DND-41 (cell line): ENCODE results near the gene LAMC3.

Experiments used
- ATAC-seq: fragments of 200-7000 bp; cut with Tn5 transposase; 3 replicates; pipeline ENCODE4 v1.9.1; 2021; ENCODE audit warnings: low read depth; ENCODE audit not compliant: insufficient read depth
- DNase-seq: peaks from one replicate; pipeline ENCODE4 v3.0.0-alpha.2; 2020
- H2AFZ ChIP-seq: 2 replicates; pipeline ENCODE4 v1.6.0; 2012; ENCODE audit warnings: low read depth, low read length
- H3K27ac ChIP-seq: 2 replicates; pipeline ENCODE4 v1.5.1; 2012; ENCODE audit warnings: low read length, inconsistent platforms
- H3K27me3 ChIP-seq: fragments of 200-600 bp; sonication (generic); 2 replicates; pipeline ENCODE4 v1.6.0; 2012; ENCODE audit warnings: low read length, mild to moderate bottlenecking, inconsistent platforms; ENCODE audit not compliant: insufficient read depth, poor library complexity
- H3K36me3 ChIP-seq: 2 replicates; pipeline ENCODE4 v1.5.1; 2012; ENCODE audit warnings: low read length, inconsistent platforms; ENCODE audit not compliant: insufficient read depth
- H3K4me1 ChIP-seq: 2 replicates; pipeline ENCODE4 v1.5.1; 2012; ENCODE audit warnings: mild to moderate bottlenecking, low read length; ENCODE audit not compliant: insufficient read depth
- H3K4me2 ChIP-seq: 2 replicates; pipeline ENCODE4 v1.6.0; 2012; ENCODE audit warnings: mild to moderate bottlenecking, moderate library complexity, low read length, inconsistent platforms; ENCODE audit not compliant: insufficient read depth
- H3K4me3 ChIP-seq, 2 experiments: fragments of 200-600 bp in 1 of 2; shearing (Covaris generic) in 1 of 2; 2 replicates each; pipeline ENCODE4 v1.5.1; 2012 to 2016; ENCODE audit warnings: inconsistent platforms in 2 of 2, low read length in 2 of 2, mild to moderate bottlenecking in 2 of 2, low read depth in 1 of 2, moderate library complexity in 1 of 2
- H3K79me2 ChIP-seq: 2 replicates; pipeline ENCODE4 v1.6.0; 2012; ENCODE audit warnings: low read length, inconsistent platforms; ENCODE audit not compliant: insufficient read depth
- H3K9ac ChIP-seq: 2 replicates; pipeline ENCODE4 v1.6.0; 2012; ENCODE audit warnings: low read depth, mild to moderate bottlenecking, inconsistent platforms, low read length, moderate library complexity
- H3K9me3 ChIP-seq: 2 replicates; pipeline ENCODE4 v1.5.1; 2012; ENCODE audit warnings: low read length, moderate library complexity, mild to moderate bottlenecking, inconsistent platforms; ENCODE audit not compliant: insufficient read depth, severe bottlenecking
- H4K20me1 ChIP-seq: 2 replicates; pipeline ENCODE4 v1.6.0; 2012; ENCODE audit warnings: low read length; ENCODE audit not compliant: insufficient read depth
- EZH2 ChIP-seq: IDR thresholded peaks from 3 replicates; pipeline ENCODE4 v1.6.1; 2012; ENCODE audit warnings: borderline replicate concordance, low read depth, mild to moderate bottlenecking, moderate library complexity, low read length, inconsistent platforms; ENCODE audit not compliant: severe bottlenecking
- TF ChIP-seq, protein P1 (sequence below): IDR thresholded peaks from 2 replicates; pipeline ENCODE4 v1.5.1; 2012; ENCODE audit warnings: borderline replicate concordance, low read length, moderate library complexity, mild to moderate bottlenecking; ENCODE audit not compliant: poor library complexity, severe bottlenecking; ENCODE audit errors: extremely low read depth

Gene LAMC3

DNA sequence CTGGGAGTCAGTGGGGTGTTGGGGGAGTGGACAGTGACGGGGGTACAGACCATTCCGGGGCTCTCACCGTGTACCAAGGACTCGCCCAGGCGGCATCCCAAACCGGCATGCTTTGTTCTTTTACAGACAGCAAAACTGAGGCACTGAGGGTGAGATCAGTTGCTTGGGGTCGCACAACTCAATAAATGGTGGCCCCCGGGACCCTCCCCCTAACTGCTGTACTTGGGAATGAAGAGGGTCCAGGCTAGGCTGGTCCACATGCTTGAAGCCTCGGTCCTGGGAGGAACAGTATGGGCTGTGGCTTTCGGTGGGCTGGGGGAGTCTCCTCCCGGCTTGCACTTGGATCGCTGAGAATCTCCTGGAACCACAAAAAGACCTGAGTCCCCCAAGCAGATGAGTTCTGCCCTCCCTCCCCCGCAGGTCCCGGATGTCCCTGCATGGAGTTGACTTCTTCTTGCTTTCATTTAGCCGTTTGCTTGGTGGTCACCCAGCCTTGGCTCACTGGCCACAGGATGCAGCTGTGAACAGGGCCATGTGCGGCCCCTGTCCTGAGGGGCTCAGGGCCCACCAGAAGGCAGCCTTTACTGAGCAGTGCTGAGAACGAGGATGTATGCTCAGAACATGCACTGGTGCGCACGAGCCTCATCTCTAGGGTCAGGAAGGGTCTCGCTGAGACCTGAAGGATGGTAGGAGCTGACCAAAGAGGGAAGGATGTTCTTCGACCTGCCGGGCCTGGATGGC lies 4.2 kb downstream of the LAMC3 start:
- H3K4me3 ChIP-seq, result no peak overlapping the region
- DNase-seq, result no peak
- ATAC-seq, result no peak
- H3K27me3 ChIP-seq, result no peaks in the 10 kb centered on the region
- H4K20me1 ChIP-seq, result no peaks in the 10 kb centered on the region
- no peak overlapping the region for H2AFZ ChIP-seq
- no peak overlapping the region for H3K4me2 ChIP-seq
- no peaks in the 10 kb centered on the region for H3K36me3 ChIP-seq
- no peaks in the 10 kb centered on the region for H3K79me2 ChIP-seq
- no peak overlapping the region for H3K9ac ChIP-seq
- no peak overlapping the region for H3K27ac ChIP-seq
- H3K9me3 ChIP-seq, result no peaks in the 10 kb centered on the region
- H3K4me1 ChIP-seq, result no peaks in the 10 kb centered on the region
- TF ChIP-seq, protein P1, sequence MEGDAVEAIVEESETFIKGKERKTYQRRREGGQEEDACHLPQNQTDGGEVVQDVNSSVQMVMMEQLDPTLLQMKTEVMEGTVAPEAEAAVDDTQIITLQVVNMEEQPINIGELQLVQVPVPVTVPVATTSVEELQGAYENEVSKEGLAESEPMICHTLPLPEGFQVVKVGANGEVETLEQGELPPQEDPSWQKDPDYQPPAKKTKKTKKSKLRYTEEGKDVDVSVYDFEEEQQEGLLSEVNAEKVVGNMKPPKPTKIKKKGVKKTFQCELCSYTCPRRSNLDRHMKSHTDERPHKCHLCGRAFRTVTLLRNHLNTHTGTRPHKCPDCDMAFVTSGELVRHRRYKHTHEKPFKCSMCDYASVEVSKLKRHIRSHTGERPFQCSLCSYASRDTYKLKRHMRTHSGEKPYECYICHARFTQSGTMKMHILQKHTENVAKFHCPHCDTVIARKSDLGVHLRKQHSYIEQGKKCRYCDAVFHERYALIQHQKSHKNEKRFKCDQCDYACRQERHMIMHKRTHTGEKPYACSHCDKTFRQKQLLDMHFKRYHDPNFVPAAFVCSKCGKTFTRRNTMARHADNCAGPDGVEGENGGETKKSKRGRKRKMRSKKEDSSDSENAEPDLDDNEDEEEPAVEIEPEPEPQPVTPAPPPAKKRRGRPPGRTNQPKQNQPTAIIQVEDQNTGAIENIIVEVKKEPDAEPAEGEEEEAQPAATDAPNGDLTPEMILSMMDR, result no peak
- TF ChIP-seq EZH2, result no peak

DNA sequence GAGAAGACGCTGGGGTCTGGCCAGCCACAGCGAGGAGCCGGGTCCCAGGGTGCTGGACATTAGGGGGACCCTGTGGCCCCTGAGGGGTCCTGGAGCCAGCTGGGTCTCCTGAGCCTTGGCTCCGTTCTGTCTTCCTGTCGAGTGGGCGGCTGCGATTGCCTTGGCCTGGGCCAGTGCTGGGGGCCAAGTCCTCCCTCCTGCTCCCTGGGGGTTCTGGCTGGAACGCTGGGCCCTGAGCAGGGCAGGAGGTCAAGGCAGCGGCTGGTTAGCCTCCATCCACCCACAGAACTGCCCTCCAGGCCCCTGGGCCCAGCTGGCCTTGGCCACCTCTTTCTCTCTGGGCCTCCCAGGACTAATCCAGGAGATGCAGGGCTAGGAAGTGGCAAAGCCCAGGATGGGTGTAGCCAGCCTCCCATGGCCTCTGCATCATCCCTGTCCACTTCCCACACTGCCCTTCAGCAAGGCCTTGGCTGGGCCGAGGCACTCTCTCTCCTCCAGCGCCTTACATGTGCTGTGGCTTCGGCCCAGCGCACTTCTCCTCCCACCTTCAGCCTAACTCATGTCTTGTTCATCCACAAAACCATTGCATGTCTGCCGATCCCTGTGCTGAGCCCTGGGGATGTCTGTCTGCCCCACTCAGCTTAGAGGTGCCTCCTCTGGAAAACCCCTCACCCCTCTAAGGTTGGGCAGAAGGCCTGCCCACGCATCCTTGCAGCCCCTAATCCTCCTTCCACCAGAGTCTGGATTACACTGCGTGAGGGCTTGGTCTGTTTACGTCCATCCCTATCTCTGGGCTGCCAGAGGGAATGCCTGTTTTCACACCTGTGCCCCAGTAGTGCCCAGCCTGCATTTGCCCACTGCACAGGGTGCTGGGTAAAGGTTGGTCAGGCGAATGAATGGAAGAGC lies 5.0 kb downstream of the LAMC3 start:
- Histone ChIP-seq H3K36me3 (no peaks in the 10 kb centered on the region), H3K9me3 (no peaks in the 10 kb centered on the region), H3K27ac (no peak overlapping the region), H3K9ac (no peak overlapping the region), H3K27me3 (no peaks in the 10 kb centered on the region), H3K4me3 (no peak overlapping the region), H3K4me2 (no peak overlapping the region), H4K20me1 (no peaks in the 10 kb centered on the region), H2AFZ (no peak overlapping the region), H3K79me2 (no peaks in the 10 kb centered on the region), H3K4me1 (no peaks in the 10 kb centered on the region)
- ATAC-seq (no peak), DNase-seq (no peak)
- TF ChIP-seq EZH2, result no peak
- TF ChIP-seq, protein P1, result no peak

DNA sequence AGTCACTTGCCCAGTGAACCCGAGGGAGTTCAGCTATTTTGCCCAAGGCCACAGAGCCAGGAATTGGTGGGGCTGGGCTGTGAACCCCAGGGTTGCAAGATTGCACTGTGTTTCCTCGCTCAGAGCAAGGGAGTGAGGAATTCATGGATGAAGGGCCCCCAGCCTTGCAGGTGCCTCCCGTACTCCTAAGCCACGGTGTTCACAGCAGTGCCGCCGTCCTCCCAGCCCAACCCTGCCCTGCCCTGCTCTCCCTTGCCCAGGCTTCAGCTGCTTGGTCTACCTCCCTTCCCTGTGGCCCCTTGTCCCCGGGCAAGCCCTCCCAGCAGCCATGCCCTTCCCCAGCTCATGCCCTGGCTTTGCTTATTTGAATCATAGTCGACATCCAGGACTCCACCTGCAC lies 6.1 kb downstream of the LAMC3 start:
- no peaks in the 10 kb centered on the region for H3K36me3 ChIP-seq
- ATAC-seq (no peak), DNase-seq (no peak)
- H3K79me2 ChIP-seq, result no peaks in the 10 kb centered on the region
- no peak overlapping the region for H3K9ac ChIP-seq
- no peak overlapping the region for H3K4me2 ChIP-seq
- H3K4me3 ChIP-seq, result no peak overlapping the region
- H3K27me3 ChIP-seq, result no peaks in the 10 kb centered on the region
- H3K27ac ChIP-seq, result no peak overlapping the region
- H3K9me3 ChIP-seq, result no peaks in the 10 kb centered on the region
- no peak overlapping the region for H2AFZ ChIP-seq
- no peak for TF ChIP-seq EZH2
- TF ChIP-seq, protein P1, result no peak
- H4K20me1 ChIP-seq, result no peaks in the 10 kb centered on the region
- H3K4me1 ChIP-seq, result no peaks in the 10 kb centered on the region
